OCI-LY1 (cell line): ENCODE data around the gene ACSS1.

Source experiments
- EZH2 ChIP-seq: fragments of 200-600 bp; sonication (generic), shearing (Covaris generic); IDR thresholded peaks from 2 replicates; pipeline ENCODE4 v1.8.0; 2017; ENCODE audit warnings: borderline replicate concordance, mixed run types, mild to moderate bottlenecking, antibody characterized with exemption, low read length, moderate library complexity, mixed read lengths
- TF ChIP-seq, protein P1 (sequence below): fragments of 200-600 bp; sonication (generic), shearing (Covaris generic); IDR thresholded peaks from 2 replicates; pipeline ENCODE4 v1.5.1; 2017; ENCODE audit warnings: mild to moderate bottlenecking, antibody characterized with exemption, low read length, moderate library complexity, mixed read lengths

DNA sequence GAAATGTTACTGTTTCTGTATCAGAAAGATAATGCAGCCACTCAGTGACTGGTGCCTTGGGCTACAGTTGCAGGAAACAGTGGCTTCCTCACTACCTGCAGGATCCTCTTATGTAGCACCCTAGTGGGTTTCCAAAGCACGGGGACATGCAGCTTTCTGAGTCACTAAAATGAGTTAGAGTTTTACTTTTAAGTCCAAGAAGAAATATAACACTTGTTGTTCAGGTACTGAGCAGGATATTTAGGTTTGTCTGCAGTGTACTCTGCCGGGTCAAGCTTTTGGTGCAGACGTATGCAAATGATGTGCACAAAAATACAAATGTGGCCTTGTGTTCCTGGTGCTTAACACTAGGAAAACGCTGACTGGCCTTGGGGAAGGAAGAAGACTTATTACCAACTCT, 22.0 kb downstream of the ACSS1 start:
- TF ChIP-seq, protein P1, sequence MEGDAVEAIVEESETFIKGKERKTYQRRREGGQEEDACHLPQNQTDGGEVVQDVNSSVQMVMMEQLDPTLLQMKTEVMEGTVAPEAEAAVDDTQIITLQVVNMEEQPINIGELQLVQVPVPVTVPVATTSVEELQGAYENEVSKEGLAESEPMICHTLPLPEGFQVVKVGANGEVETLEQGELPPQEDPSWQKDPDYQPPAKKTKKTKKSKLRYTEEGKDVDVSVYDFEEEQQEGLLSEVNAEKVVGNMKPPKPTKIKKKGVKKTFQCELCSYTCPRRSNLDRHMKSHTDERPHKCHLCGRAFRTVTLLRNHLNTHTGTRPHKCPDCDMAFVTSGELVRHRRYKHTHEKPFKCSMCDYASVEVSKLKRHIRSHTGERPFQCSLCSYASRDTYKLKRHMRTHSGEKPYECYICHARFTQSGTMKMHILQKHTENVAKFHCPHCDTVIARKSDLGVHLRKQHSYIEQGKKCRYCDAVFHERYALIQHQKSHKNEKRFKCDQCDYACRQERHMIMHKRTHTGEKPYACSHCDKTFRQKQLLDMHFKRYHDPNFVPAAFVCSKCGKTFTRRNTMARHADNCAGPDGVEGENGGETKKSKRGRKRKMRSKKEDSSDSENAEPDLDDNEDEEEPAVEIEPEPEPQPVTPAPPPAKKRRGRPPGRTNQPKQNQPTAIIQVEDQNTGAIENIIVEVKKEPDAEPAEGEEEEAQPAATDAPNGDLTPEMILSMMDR = no peak
- TF ChIP-seq EZH2 = no peak
